ENCODE measurements around the gene TCF15.

The TCF15 gene

DNA sequence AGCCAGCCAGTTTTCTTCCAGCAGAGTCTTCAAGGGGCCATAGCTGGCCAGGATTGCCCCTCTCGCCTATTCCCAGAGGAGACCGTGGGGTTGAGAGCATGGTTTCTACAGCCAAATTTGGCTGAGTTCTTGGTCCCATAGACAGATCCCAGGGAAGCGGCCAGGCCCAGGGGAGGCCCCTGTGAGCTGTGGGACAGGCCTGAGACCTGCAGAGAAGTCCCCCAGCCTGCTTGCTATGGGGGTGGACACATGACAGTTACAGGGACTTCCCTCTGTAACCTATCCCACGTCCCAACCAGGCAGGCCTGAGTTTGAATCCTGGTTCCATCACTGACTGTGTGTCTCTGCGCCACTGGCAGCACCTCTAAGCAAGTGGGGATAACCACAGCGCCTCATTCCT, 2.6 kb downstream of the TCF15 start:
- Histone ChIP-seq H3K4me1 (ENCODE audit: insufficient read depth, low read length) (no peaks in the 10 kb centered on the region), H3K27ac (ENCODE audit: low read depth, low read length) (no peak overlapping the region), H3K36me3 (ENCODE audit: insufficient read depth, low read length) (no peaks in the 10 kb centered on the region), H3K9ac (ENCODE audit: low read length) (no peak overlapping the region), H3K9me3 (ENCODE audit: low read length) (no peaks in the 10 kb centered on the region), H3K4me3 (ENCODE audit: low read depth in 1 of 2, low read length in 2 of 2) (no peak overlapping the region), H3K27me3 (ENCODE audit: control insufficient read depth in 1 of 2, insufficient read depth in 2 of 2, low read length in 2 of 2) (peaks cover 20 to 36% of the 10 kb centered on the region in 2 donors)

DNA sequence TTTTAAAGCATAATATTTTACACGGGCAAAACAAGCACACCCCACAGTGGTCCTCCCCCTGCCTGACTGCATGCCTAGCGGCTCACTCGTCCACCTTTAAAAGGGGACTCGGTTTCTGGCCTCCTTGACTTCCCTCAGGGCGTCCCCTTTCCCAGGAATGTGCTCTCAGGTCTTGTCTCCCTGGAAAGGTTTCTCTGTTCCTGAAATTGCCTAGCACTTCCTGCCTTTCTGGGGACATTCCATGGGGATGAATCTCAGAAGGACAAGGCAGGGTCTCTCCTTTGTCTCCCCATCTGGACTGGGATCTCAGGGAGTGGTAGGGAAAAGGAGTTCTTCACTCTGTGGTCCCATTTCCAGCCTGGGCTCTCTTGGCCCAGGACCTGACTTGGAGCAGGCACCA, 4.9 kb downstream of the TCF15 start:
- Histone ChIP-seq H3K4me3 (ENCODE audit: low read depth in 1 of 2, low read length in 2 of 2) (no peak overlapping the region), H3K4me1 (ENCODE audit: insufficient read depth, low read length) (no peaks in the 10 kb centered on the region), H3K36me3 (ENCODE audit: insufficient read depth, low read length) (no peaks in the 10 kb centered on the region), H3K9me3 (ENCODE audit: low read length) (no peaks in the 10 kb centered on the region), H3K9ac (ENCODE audit: low read length) (no peak overlapping the region), H3K27me3 (ENCODE audit: control insufficient read depth in 1 of 2, insufficient read depth in 2 of 2, low read length in 2 of 2) (peaks cover 6 to 18% of the 10 kb centered on the region in 2 donors), H3K27ac (ENCODE audit: low read depth, low read length) (no peak overlapping the region)

DNA sequence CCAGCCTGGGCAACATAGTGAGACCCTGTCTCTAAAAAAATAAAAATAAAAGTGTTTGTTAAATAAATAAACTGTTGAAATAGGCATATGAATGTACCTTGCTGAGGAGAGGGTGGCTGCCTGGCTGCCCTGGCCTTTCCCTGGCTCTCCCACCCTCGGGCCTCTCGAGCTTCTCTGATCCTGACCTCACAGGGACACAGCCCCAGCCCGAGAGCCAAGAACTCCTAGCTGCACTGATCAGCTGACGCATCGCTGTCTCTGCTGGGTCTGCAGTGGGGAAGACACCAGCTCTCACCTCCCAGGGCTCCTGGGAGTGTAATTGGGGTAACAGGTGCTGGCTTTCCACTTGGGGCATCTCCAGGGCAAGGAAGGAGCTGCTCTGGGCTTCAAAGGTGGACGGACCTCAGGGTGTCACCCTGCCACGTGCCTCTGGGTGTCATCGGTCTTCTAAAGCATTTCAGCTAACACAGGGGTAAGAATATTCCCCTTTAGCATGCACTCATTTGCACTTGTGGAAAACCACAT, 6.9 kb downstream of the TCF15 start:
- Histone ChIP-seq H3K4me1 (ENCODE audit: insufficient read depth, low read length) (no peaks in the 10 kb centered on the region), H3K9ac (ENCODE audit: low read length) (no peak overlapping the region), H3K4me3 (ENCODE audit: low read depth in 1 of 2, low read length in 2 of 2) (no peak overlapping the region), H3K27me3 (ENCODE audit: control insufficient read depth in 1 of 2, insufficient read depth in 2 of 2, low read length in 2 of 2) (peaks cover 0 to 3% of the 10 kb centered on the region in 2 donors), H3K27ac (ENCODE audit: low read depth, low read length) (no peak overlapping the region), H3K9me3 (ENCODE audit: low read length) (no peaks in the 10 kb centered on the region), H3K36me3 (ENCODE audit: insufficient read depth, low read length) (no peaks in the 10 kb centered on the region)

DNA sequence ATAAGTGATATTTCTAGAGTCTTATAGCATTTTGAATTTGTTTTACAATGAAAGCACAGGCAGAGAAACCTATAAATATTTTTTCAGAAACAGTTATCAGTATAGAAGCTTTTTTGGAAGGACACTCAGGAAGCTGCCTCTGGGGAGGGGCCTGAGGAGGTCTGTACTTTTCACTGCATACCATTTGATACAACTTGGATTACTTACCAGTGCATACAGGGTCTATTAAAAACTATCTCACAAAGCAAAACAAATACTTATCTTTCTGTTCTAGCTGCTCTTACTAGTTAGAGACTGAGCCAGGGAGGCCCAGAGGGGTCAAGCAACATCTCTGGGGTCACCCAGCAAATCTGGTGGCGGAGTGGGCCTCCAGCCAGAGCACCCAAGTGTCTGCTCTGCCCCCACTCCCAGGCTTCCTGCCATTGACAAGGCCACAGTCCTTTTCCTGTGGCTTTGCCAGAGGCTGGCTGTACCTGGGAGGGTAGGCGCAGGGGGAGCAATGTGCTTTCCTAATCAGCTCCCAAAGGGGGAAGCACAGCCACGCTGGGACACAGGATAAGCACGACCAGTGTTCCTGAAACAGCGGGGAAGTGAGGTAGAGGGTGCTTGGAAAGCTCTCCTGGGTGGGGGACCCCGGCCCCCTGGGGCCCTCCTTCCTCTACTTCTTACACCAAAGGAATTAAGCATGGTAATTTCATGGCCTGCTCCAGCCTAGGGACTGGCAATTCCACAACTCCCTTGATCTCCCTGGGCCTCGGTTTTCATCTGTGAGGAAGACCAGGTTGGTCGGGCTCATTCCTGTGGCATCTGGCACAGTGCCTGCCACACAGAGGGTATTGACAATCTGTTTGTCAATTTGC, 7.8 kb downstream of the TCF15 start:
- Histone ChIP-seq H3K9me3 (ENCODE audit: low read length) (no peaks in the 10 kb centered on the region), H3K4me3 (ENCODE audit: low read depth in 1 of 2, low read length in 2 of 2) (no peak overlapping the region), H3K9ac (ENCODE audit: low read length) (no peak overlapping the region), H3K36me3 (ENCODE audit: insufficient read depth, low read length) (no peaks in the 10 kb centered on the region), H3K27ac (ENCODE audit: low read depth, low read length) (no peak overlapping the region), H3K27me3 (ENCODE audit: control insufficient read depth in 1 of 2, insufficient read depth in 2 of 2, low read length in 2 of 2) (no peaks in the 10 kb centered on the region), H3K4me1 (ENCODE audit: insufficient read depth, low read length) (no peaks in the 10 kb centered on the region)

DNA sequence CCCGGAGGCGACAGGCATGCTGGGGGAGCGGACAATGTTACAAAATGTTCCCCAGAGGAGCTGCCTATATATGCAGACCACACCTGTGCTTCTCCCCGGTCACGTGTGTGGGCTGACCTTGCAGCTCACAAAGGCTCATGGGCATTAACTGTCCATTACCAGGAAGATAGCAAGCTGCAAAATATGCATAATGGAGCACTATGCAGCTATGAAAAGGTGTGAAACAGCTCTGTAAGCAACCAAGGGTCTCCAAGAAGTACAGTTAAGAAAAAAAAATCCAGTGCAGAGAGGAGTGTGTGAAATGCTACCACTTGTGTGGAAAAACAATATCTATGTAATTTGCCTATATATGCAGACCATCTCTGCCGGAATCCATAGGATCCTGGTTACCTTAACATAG, 9.4 kb downstream of the TCF15 start:
- Histone ChIP-seq H3K9me3 (ENCODE audit: low read length) (no peaks in the 10 kb centered on the region), H3K27me3 (ENCODE audit: control insufficient read depth in 1 of 2, insufficient read depth in 2 of 2, low read length in 2 of 2) (no peaks in the 10 kb centered on the region), H3K4me3 (ENCODE audit: low read depth in 1 of 2, low read length in 2 of 2) (no peak overlapping the region), H3K27ac (ENCODE audit: low read depth, low read length) (no peak overlapping the region), H3K4me1 (ENCODE audit: insufficient read depth, low read length) (no peaks in the 10 kb centered on the region), H3K36me3 (ENCODE audit: insufficient read depth, low read length) (no peaks in the 10 kb centered on the region), H3K9ac (ENCODE audit: low read length) (no peak overlapping the region)

GRCh38 chr20:600141-600540, 10.0 kb downstream of the TCF15 start:
- Histone ChIP-seq H3K27me3 (ENCODE audit: control insufficient read depth in 1 of 2, insufficient read depth in 2 of 2, low read length in 2 of 2) (no peaks in the 10 kb centered on the region), H3K36me3 (ENCODE audit: insufficient read depth, low read length) (no peaks in the 10 kb centered on the region), H3K27ac (ENCODE audit: low read depth, low read length) (no peak overlapping the region), H3K4me3 (ENCODE audit: low read depth in 1 of 2, low read length in 2 of 2) (no peak overlapping the region), H3K9ac (ENCODE audit: low read length) (no peak overlapping the region), H3K4me1 (ENCODE audit: insufficient read depth, low read length) (no peaks in the 10 kb centered on the region), H3K9me3 (ENCODE audit: low read length) (no peaks in the 10 kb centered on the region)

DNA sequence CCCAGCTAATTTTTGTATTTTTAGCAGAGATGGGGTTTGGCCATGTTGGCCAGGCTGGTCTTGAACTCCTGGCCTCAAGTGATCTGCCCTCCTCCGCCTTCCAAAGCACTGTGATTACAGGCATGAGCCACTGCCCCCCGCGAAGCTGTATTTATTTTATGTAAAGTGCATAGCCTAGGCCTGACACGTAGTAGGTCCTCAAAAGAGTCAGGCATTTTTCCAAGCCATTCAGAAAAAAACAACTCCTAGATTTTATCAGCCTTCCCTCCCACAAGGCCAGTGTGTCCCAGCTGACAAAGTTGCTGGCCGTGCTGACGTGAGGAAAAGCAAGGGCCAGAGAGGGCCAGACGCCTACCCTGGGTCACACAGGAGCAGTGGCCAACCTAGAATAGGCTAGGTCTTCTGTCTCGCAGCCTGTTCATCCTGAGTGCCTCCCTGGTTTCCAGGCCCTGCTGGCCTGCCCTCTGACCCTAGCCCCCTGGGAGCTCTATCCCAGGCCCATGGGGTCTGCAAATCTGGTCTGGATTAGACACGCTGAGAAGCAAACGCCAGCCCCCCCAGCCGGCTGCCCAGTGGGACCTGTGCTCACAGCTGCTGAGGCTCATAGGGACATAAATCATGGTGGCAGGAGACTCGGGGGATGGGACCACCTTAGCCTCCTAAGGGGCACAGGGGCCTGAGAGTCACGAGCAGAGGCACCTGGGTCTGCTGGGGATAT, 11.8 kb downstream of the TCF15 start:
- H3K27ac ChIP-seq (ENCODE audit: low read depth, low read length) = no peak overlapping the region
- H3K9me3 ChIP-seq (ENCODE audit: low read length) = no peaks in the 10 kb centered on the region
- no peaks in the 10 kb centered on the region for H3K36me3 ChIP-seq (ENCODE audit: insufficient read depth, low read length)
- no peak overlapping the region for H3K9ac ChIP-seq (ENCODE audit: low read length)
- H3K27me3 ChIP-seq (ENCODE audit: control insufficient read depth in 1 of 2, insufficient read depth in 2 of 2, low read length in 2 of 2) = no peaks in the 10 kb centered on the region
- H3K4me1 ChIP-seq (ENCODE audit: insufficient read depth, low read length) = no peaks in the 10 kb centered on the region
- H3K4me3 ChIP-seq (ENCODE audit: low read depth in 1 of 2, low read length in 2 of 2) = no peak overlapping the region

DNA sequence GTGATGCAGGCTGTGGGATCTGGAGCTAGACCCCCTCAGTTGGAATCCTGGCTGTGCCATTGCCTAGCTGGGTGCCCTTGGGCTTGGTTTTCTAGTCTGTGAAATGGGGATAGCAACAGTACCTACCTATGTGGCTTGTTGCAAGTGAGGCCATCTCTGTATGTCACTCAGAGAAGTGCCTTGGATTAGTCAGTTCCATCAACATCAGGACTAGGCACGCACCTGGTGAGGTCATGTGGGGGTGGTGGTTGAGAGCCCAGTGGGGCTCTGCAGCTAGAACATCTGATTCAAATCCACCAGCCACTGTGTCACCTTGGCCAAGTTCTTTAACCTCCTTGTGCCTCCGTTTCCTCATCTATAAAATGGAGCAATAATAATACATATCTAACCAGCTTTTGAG, 12.5 kb downstream of the TCF15 start:
- Histone ChIP-seq H3K36me3 (ENCODE audit: insufficient read depth, low read length) (no peaks in the 10 kb centered on the region), H3K27me3 (ENCODE audit: control insufficient read depth in 1 of 2, insufficient read depth in 2 of 2, low read length in 2 of 2) (no peaks in the 10 kb centered on the region), H3K4me3 (ENCODE audit: low read depth in 1 of 2, low read length in 2 of 2) (no peak overlapping the region), H3K9ac (ENCODE audit: low read length) (no peak overlapping the region), H3K4me1 (ENCODE audit: insufficient read depth, low read length) (no peaks in the 10 kb centered on the region), H3K9me3 (ENCODE audit: low read length) (no peaks in the 10 kb centered on the region), H3K27ac (ENCODE audit: low read depth, low read length) (no peak overlapping the region)

DNA sequence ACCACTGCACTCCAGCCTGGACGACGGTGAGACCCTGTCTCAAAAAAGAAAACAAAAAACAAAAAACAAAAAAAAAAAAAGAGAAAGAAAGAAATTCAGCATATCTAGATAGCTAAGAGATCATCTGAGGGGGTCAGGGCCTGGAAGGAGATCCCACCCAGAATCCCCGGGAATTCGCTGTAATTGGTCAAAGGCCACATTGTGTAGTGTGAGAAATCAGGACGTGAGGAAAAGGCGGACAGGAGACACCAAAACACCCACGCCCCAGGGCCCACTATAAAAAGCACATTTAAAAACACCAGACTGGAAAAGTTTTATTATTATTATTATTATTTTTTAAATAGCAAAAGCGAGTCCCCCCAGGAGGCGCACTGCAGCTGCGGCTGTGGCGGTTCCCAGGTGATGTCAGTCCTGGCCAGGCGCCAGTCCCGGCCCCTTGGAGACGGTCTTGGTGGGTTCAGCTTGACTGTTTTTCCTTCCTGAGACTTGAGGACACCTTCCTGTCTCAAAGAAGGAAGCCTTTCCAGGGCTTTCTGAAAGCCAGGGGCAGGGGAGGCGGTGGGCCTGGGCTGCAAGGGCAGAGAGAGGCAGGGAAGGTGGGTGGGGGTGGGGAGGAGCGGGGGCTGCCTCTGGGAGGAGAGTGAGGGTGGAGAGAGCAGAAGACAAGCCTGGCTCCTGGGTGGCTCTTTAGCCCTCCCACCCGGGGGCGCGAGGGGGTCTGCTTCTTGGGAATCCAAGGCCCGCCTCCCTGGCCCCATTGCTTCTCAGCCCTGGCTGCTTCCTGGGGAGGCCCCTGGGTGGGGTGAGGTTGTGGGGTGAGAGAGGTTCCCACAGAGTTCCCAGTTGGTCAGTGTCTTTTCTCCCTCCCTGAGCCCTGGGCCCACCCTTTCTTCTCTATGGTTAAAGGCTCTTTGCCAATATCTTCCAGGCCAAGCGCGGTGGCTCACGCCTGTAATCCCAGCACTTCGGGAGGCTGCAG, 14.5 kb downstream of the TCF15 start:
- H3K36me3 ChIP-seq (ENCODE audit: insufficient read depth, low read length) = no peaks in the 10 kb centered on the region
- H3K9me3 ChIP-seq (ENCODE audit: low read length) = no peaks in the 10 kb centered on the region
- H3K4me1 ChIP-seq (ENCODE audit: insufficient read depth, low read length) = no peaks in the 10 kb centered on the region
- H3K27me3 ChIP-seq (ENCODE audit: control insufficient read depth in 1 of 2, insufficient read depth in 2 of 2, low read length in 2 of 2) = no peaks in the 10 kb centered on the region
- H3K4me3 ChIP-seq (ENCODE audit: low read depth in 1 of 2, low read length in 2 of 2) = no peak overlapping the region
- H3K9ac ChIP-seq (ENCODE audit: low read length) = no peak overlapping the region
- no peak overlapping the region for H3K27ac ChIP-seq (ENCODE audit: low read depth, low read length)

DNA sequence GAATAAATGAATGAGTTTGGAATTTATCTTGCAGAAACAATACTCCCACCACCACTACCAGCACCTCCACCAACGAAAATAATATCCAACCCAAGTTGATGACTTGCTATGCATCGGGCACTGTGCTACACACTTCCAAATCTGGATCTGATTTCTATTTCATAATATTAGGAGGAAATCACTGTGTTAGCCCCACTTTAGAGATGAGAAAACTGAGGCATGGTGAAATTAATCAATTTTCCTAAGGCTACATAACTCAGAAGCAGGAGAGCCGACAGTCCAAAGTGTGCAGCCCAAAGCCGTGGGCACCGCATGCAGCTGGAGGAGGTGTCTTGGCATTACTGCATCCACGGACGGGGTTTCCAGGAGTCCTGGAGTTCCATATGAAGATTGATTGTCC, 17.6 kb downstream of the TCF15 start:
- Histone ChIP-seq H3K36me3 (ENCODE audit: insufficient read depth, low read length) (no peaks in the 10 kb centered on the region), H3K27me3 (ENCODE audit: control insufficient read depth in 1 of 2, insufficient read depth in 2 of 2, low read length in 2 of 2) (no peaks in the 10 kb centered on the region), H3K4me1 (ENCODE audit: insufficient read depth, low read length) (no peaks in the 10 kb centered on the region), H3K9ac (ENCODE audit: low read length) (no peak overlapping the region), H3K9me3 (ENCODE audit: low read length) (no peaks in the 10 kb centered on the region), H3K27ac (ENCODE audit: low read depth, low read length) (no peak overlapping the region), H3K4me3 (ENCODE audit: low read depth in 1 of 2, low read length in 2 of 2) (no peak overlapping the region)

- Histone ChIP-seq H3K9ac (ENCODE audit: low read length) (no peak overlapping the region), H3K4me3 (ENCODE audit: low read depth in 1 of 2, low read length in 2 of 2) (no peak overlapping the region), H3K27me3 (ENCODE audit: control insufficient read depth in 1 of 2, insufficient read depth in 2 of 2, low read length in 2 of 2) (no peaks in the 10 kb centered on the region), H3K36me3 (ENCODE audit: insufficient read depth, low read length) (no peaks in the 10 kb centered on the region), H3K27ac (ENCODE audit: low read depth, low read length) (no peak overlapping the region), H3K9me3 (ENCODE audit: low read length) (no peaks in the 10 kb centered on the region), H3K4me1 (ENCODE audit: insufficient read depth, low read length) (no peaks in the 10 kb centered on the region)
Measured at GRCh38 chr20:591941-592340, 18.2 kb downstream of the TCF15 start.
